GM12865 (cell line): ENCODE data around the gene HCN3.
"Not testable (repeated sequence)": the region's sequence is repeated elsewhere in the genome, so short reads cannot be mapped to it uniquely, and the experiment has no call there.

Source experiments
- DNase-seq: peaks from one replicate; pipeline ENCODE4 v3.0.0; 2010; ENCODE audit warnings: low read depth
- H3K4me3 ChIP-seq: 2 replicates; pipeline ENCODE4 v1.5.1; 2011; ENCODE audit warnings: mild to moderate bottlenecking, low read depth, low read length, control low read depth
- TF ChIP-seq, protein P1 (sequence below): IDR thresholded peaks from 2 replicates; pipeline ENCODE4 v1.5.1; 2011; ENCODE audit warnings: low read length, control low read depth, low read depth, inconsistent platforms; ENCODE audit not compliant: insufficient read depth; ENCODE audit errors: missing control alignments

Gene HCN3

GRCh38 chr1:155287987-155288543, 10.8 kb downstream of the HCN3 start:
- no peak for DNase-seq
- TF ChIP-seq, protein P1, sequence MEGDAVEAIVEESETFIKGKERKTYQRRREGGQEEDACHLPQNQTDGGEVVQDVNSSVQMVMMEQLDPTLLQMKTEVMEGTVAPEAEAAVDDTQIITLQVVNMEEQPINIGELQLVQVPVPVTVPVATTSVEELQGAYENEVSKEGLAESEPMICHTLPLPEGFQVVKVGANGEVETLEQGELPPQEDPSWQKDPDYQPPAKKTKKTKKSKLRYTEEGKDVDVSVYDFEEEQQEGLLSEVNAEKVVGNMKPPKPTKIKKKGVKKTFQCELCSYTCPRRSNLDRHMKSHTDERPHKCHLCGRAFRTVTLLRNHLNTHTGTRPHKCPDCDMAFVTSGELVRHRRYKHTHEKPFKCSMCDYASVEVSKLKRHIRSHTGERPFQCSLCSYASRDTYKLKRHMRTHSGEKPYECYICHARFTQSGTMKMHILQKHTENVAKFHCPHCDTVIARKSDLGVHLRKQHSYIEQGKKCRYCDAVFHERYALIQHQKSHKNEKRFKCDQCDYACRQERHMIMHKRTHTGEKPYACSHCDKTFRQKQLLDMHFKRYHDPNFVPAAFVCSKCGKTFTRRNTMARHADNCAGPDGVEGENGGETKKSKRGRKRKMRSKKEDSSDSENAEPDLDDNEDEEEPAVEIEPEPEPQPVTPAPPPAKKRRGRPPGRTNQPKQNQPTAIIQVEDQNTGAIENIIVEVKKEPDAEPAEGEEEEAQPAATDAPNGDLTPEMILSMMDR, result no peak
- H3K4me3 ChIP-seq, result no peak overlapping the region

DNA sequence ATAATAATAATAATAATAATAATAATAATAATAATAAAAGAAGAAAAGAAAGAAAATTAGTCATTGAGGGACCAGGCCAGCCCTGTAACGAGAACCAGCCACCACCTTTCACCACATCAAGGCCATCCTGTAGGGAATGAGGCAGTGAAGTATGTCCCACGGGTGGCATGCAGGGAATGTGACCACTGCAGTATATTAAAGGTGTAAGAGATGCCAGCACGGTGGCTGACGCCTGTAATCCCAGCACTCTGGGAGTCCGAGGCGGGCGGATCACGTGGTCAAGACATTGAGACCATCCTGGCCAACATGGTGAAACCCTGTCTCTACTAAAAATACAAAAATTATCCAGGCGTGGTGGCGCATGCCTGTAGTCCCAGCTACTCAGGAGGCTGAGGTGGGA, 13.7 kb downstream of the HCN3 start:
- H3K4me3 ChIP-seq, DNase-seq: not testable (repeated sequence)

DNA sequence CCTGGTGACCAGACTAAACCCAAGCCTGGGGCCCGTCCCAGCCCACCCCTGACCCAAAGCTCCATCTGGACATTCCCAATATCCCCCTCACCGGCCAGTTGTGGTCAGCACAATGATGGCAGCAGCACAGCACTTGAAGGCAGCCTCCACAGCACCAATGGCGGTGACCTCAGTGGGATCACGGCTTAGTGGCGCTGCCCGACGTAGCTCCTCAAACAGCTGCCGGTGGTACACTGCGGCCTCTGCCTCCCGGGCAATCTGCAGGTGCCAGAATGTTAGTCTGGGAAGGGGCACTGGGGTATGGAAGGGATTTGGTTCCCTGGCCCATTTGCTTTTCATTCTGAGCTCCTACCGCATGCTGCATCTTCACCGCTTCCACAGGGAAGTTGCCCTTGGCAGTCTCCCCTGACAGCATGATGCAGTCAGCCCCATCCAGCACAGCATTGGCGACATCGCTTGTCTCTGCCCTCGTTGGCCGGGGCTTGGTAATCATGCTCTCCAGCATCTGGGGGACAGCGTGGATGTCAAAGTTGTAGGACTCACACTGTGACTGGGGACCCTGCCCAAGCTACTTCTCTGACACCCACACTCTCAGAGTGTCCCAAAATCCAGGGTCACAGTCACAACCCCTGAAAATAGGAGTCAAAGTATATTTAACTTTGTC, 16.0 kb downstream of the HCN3 start:
- no peak for DNase-seq
- TF ChIP-seq, protein P1, result no peak
- H3K4me3 ChIP-seq, result no peak overlapping the region

DNA sequence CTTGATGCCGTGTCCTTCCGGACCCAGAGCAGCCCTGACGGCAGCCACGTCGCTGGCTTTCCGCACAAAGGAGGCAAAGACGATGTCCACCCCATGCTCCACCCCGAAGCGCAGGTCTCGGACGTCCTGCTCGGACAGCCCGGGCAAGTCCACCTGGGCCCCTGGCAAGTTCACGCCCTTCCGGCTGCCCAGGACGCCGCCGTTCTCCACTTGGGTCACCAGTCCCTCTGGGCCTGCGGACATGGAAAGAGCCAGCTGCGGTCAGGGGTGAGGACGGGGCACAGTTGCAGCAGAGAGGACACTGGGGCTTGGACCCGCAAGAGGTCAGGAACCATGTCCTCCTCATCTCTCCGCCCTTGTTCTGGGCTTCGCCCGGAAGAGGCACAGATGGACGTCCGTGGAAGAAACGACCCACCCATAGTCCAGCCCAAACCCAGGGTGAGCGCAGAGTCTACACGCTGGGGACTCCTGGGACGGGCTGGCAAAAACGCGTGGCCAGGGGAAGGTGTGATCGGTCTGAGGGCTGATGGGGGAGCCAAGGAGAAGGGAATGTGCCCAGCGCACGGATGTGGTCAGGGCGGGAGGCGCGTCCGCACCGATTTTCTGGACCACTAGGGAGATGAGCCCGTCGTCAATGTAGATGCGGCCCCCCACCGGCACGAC, 17.4 kb downstream of the HCN3 start:
- H3K4me3 ChIP-seq, result no peak overlapping the region
- no peak for DNase-seq
- TF ChIP-seq, protein P1, result no peak

DNA sequence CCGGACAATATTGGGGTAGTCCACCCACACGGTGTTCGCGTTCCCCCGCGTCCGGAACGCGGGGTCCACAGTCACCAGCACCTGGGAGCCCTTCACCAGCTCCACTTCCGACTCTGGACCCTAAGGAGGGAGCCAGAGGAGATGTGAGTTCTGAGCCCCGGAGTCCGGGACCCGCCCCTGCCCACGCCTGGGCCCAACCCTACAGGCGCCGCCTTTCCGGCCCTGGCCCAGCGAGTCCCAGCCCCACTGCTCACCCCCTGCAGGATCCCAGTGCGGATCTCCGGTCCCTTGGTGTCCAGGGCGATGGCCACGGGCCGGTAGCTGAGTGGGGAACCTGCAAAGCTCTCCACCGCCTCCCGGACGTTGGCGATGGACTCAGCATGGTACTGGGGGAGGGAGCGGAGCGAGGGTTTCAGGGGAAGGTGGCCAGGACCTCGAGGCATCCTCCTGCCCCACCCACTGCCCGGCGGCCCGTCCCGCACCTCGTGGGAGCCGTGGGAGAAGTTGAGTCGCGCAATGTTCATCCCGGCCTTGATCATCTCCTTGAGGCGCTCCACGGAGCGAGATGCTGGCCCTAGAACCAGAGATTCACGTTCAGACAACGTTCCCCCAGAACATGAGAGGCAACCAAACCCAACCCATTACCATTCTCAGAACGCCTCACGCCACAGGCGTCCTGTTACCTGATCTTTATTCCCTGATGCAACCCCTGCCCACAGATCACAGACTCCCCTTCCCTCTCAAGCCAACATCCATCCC, 18.1 kb downstream of the HCN3 start:
- TF ChIP-seq, protein P1, result no peak

DNA sequence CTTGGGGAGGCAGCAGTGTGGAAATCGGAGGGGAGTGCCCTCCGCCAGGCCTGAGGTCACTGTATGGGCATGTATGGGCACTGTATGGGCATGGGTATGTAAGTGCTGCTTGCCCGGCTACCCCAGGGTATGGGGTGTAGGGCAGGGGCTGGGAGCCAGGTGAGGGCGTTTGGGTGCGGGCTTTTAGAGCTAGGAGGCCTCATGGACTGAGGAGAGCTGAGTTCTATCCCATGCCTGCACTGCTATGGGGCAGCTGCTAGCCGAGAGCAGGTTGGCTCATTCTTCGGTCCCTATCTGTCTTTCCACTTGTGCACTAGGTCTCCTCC, 18.6 kb downstream of the HCN3 start:
- no peak overlapping the region for H3K4me3 ChIP-seq
- TF ChIP-seq, protein P1, result no peak
- no peak for DNase-seq

More for the DNA sequence above, 18.1 kb downstream of the HCN3 start:
- no peak for DNase-seq
- no peak overlapping the region for H3K4me3 ChIP-seq

- TF ChIP-seq, protein P1, result no peak
- DNase-seq, result no peak
- H3K4me3 ChIP-seq, result no peak overlapping the region
Observed at GRCh38 chr1:155296661-155297060, 19.4 kb downstream of the HCN3 start.
